HG03378 (cell line): Measurements from ENCODE around the gene UBAP1.
"Not testable (repeated sequence)": the region's sequence is repeated elsewhere in the genome, so short reads cannot be mapped to it uniquely, and the experiment has no call there.

ENCODE experiments used
- ATAC-seq: cut with Tn5 transposase; IDR thresholded peaks from one replicate; pipeline ENCODE4 v1.9.1; 2021; ENCODE audit warnings: mild to moderate bottlenecking, moderate library complexity; ENCODE audit not compliant: unreplicated experiment

Gene UBAP1

DNA sequence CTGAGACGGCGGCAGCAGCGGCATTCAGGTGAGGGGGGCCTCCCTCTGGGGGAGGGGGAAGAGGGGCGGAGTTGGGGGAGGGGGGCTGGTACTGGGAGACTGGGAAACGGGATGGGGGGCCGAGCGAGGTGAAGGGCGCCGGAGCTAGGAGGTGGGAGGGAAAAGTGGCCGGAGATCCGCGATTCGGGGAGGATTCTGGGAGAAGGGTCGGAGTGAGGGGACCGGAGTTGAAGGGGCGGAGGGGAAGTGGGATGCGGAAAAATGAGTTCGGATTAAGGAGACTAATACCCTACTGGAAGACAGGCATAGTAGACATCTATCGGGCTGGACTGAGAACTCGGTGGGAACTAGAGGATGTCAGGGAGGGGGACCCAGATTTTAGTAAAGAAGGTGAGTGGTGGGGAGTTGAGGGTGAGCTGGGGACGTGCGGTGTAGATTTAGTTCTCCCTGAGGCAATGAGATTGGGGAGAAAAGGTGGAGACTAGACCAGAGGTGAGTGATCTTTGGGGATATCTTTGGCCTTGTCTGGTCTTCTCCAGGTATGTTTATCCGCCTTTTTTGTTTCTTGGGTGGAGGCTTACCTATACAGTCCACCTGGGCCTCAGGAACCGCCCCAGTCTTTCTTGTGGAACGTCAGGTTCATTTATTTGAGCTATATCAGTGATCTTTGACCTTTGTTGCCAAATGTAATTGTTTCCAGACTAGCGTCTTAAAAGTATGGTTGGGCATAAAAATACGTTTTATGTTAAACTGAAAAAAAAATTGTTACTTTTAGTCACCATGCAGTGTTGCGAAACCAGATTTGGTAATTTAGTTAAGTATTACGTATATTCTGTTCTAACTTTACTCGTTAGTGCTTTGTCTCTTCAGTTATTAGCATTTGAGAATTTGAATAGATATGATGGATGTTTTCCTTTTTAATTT, 632 bp downstream of the UBAP1 start:
- ATAC-seq = no peak

DNA sequence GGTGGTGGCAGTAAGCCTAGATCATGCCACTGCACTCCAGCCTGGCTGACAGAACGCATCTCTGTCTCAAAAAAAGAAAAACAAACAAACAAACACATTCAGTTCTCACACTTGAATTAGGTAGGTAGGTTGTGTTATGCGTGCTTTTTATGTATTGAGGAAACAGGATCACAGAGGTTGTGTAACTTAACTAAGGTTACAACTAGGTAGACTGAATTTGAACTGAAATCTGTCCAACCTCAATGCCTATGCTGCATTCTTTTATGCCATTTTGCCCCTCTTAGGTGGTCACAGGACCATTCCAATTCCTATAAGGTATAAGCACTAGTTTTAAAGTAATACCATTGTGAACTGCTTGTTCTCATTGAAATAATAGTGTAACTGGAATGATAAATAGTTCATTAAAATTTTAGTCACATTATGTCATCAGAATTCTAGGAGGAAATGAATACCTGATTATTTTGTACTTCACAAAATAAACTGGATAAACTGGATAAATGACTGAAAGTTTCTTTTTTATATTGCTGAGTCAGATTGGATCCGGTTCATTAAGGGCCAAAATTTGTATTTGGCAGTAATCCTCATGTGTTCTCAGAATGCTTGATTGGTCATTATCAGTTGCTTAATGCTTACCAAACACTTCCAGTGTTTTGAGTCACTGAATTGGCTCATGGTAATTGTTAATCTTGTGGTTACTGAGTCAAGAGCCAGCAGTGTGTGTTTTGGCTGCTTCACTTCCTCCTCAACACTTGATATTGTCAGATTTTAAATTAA, 7.1 kb downstream of the UBAP1 start:
- peak; percentile 89 for ATAC-seq

DNA sequence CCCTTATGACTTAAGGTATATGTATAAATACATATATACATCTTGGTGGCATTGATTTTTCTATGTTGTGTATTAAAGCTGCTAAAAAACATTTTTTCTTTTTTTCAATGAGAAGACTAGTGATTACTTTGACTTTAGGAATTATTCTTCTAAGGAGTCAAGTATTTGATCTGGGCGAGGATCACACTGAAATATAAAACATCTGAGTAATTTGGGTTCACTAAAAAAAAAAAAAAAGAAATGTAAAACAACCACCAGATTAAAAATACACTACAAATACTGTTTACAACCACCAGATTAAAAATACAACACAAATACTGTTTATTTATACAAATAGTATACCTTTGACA, 9.0 kb downstream of the UBAP1 start:
- no peak for ATAC-seq

DNA sequence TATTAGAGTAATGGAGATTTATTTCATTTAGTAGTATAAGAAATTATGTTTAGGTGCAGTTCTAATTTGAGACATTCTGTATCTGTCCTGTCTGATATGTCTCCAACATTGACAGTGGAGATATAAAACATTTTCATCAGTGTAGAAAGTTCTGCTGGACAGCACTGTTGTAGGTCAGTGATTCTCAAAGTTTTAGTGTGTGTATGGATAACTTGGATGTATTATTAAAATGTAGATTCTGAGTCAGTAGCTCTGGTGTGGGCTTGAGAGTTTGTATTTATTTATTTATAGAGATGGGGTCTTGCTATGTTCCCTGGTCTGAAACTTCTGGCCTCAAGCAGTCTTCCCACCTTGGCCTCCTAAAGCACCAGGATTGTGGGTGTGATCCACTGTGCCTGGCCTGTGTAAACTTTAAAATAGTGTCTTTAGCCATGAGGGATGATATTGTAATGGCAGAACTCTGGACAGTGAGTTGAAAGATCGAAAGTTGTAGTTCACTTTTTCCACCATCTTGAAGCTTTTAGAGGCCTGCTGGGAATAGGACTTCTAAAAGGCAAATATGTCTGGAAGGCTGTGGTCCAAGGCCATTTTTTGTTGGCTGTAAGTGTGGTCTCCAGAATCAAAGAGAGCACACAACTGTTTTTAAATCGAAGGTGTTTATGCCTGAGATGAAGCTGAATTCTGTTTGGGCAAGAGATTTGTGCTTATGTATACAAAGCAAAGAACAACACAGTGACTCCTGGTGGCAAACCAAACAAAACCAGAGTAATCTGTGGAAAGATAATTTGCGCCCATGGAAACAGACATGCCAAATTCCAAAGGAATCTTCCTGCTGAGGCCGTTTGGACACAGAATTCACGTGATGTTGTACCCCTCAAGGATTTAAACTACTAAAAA, 12.4 kb downstream of the UBAP1 start:
- no peak for ATAC-seq

DNA sequence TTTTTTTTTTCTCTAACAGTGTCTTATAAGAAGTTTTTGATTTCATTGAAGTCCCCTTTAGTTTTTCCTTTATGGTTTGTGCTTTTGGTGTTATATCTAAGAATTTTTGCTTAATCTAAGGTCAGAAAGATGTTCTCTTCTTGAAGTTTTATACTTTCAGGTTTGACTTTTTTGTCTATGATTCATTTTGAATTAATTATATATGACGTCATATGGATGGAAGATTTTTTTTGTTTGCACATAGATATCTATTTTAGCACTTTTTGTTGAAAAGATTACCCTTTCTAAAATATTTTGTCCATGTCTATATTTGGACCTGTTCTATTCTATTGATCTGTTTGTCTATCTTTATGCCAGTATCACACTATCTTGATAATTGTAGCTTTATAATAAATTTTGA, 16.3 kb downstream of the UBAP1 start:
- ATAC-seq = no peak

DNA sequence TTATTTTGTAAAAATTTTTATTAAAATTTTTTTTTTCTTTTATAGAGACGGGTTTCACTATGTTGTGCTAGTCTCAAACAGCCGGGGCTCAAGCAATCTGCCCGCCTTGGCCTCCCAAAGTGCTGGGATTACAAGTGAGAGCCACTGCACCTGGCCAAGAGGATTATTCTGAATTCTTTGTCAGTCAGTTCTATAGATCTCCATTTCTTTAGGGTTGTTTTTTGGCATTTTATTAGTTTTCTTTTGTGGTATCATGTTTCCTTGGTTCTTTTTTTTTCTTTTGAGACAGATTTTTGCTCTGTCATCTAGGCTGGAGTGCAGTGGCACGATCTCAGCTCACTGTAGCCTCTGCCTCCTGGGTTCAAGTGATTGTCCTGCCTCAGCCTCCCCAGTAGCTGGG, 18.4 kb downstream of the UBAP1 start:
- ATAC-seq = not testable (repeated sequence)

DNA sequence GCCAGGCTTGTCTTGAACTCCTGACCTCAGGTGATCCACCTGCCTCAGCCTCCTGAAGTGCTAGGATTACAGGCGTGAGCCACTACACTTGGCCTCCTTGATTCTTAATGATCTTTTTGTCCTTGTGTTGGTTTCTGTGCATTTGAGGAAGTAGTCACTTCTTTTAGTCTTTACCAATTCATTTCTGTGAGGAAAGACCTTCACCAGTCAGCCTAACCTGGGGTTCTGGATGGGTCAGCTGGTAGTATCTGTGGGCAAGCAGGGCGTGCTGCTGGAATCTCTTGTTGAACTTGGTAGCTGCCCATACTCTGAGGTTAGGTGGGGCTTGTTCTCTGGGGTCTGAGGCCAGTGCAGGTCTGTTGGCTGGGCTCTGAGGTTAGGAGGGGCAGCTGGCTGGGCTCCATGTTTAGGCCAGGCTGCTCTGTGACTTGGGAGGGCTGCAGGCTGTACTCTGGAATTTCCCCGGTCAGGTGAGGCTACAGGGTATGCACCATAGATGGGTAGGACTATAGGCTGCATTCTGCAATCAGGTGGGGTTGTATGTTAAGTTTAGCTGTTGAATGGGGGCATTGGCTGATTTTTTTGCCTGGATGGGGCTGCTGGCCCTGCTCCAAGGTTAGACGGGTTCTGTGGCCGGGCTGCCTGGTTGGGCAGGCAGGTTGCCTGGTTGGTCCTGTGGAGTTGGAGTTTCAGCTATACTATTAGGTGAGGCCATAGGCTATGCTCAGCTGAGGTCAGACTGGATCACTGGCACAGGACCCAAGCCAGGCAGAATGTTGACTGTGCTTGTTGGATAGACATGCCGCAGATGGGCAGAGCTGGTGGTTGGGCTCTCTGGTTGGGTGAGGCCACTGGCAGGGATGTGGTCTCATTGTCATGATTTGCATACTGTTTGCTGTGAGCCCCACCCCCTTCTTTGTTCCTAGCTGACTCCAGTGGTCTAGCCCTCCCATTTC, 19.2 kb downstream of the UBAP1 start:
- ATAC-seq = no peak

DNA sequence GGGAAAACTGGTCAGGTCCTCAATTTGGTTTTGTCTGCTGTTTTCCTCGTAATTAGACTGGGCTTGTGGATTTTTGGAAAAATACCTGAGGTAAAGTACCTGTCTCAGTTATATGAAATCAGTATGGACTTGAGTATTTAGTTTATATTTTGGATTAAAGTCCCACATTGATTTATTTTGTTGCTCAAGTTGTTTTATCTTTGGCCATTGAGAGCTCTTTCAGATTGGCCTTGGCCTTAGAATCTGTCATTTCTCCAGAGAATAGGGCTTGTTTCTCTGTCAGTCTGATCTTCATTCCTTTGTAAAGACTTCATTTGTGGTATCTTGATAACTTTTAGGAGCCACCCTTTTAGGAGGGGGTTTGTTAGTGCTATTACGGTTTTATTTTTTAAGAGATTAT, 21.2 kb downstream of the UBAP1 start:
- no peak for ATAC-seq

DNA sequence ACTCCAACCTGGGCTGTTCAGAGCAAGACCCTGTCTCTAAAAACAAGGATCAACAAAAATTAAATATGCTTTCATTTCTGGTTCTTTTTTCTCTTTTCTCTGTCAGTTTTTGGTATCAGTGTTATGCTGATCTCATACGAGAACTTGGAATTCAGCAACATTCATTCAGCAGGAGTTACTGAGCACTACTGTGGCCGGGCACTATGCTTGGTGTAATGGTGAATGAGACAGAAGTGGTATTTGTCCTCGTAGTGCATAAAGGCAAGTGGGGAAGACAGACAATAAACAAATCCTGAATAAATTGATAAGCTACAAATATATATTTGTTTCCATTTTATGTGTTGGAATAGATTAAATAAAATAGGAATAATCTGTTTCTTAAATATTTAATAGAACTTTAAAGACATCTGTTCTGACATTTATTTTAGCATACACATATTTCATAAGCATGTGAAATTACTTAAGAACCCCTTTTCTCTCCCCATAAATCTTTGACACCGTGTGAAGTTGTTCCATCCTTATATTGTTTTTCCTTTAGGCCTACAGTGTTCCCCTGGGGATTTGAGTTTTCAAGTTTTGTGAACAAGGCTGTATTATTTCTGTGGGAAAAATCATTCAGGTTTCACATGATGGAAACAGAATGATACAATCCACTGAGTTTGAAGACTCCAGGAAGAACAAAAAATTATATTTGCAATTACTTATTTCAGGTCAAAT, 24.6 kb downstream of the UBAP1 start:
- no peak for ATAC-seq

DNA sequence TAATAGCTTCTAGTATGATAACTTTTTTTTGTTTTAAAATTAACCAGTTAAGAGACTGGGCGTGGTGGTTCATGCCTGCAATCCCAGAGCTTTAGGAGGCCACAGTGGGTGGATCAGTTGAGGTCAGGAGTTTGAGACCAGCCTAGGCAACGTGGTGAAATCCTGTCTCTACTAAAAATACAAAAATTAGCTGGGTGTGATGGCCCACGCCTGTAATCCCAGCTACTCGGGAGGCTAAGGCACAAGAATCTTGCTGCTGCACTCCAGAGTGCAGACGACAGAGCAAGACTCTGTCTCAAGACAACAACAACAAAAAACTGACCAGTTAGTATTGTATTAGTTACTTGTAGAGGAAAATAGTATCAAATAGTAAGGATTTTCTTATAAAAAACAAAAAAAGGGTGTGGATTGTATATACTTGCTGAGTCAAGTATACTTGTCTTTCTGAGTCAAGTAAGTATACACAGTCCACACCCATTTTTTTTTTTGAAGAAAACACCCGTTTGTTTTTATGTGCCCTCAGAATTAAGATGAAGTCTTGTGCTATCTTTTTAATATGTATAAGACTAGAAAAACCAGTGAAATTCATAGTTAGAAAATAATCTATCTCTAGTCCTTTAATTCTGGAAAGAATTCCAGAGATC, 25.3 kb downstream of the UBAP1 start:
- no peak for ATAC-seq

DNA sequence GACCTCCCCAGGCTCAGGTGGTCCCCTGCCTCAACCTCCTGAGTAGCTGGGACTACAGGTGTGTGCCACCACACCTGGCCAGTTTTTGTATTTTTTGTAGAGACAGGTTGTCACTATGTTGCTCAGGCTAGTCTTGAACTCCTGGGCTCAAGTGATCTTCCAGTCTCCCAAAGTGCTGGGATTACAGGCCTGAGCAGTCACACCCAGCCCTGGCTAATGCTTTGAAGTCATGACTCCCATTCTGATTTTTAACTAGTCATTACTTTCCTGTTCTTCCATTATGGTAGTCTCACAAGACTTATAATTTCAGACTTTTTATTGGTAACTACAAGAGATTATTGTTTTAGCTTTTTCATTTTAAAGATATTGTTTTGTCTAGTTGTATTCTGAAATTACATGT, 26.3 kb downstream of the UBAP1 start:
- no peak for ATAC-seq

DNA sequence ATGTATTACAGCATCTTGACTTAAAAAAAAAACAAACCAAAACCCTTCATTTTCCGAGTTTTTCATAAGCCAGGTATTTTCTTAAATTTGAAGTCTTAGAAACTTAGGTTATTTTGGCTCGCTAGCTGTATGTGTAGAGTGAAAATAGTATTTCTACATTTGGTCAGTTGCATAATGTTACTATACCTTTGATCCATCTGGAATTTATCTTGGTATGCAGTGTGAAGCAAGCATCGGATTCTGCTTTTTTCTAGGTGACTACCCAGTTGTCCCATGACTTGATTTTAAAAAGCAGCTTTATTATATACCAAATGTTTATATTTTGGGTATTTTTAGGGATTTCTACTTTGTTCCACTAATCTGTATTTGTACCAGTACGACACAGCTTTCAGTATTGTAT, 27.7 kb downstream of the UBAP1 start:
- ATAC-seq = no peak

DNA sequence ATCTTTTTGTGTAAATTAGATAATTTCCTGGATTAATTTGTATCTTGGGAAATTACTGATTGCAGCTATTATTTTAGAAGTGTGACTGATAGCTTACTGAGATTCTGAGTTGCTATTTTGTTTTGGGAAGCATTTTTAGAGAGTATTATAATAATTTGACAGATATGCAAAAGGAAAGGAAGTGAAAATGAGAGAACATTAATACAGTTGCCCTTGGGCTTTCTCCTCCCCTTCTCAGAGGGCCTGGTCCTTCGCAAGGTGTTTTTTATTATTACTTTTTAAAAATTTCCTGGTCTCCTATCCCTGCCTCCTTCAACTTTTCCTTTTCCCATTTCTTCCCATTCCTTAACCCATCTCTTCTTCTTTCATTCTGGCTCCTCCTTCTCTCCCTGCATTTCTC, 32.6 kb downstream of the UBAP1 start:
- no peak for ATAC-seq

DNA sequence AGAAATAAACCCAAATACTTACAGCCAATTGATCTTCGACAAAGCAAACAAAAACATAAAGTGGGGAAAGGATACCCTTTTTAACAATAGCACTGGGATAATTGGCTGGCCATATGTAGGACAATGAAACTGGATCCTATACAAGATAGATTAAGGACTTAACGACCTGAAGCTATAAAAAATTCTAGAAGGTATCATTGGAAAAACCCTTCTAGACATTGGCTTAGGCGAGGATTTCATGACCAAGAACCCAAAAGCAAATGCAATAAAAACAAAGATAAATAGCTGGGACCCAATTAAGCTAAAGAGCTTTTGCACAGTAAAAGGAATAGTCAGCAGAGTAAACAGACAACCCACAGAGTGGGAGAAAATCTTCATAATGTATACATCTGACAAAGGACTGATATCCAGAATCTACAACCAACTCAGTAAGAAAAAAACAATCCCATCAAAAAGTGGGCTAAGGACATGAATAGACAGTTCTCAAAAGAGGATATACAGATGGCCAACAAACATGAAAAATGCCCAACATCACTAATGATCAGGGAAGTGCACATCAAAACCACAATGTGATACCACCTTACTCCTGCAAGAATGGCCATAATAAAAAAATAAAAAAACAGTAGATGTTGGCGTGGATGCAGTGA, 35.6 kb downstream of the UBAP1 start:
- ATAC-seq = not testable (repeated sequence)

DNA sequence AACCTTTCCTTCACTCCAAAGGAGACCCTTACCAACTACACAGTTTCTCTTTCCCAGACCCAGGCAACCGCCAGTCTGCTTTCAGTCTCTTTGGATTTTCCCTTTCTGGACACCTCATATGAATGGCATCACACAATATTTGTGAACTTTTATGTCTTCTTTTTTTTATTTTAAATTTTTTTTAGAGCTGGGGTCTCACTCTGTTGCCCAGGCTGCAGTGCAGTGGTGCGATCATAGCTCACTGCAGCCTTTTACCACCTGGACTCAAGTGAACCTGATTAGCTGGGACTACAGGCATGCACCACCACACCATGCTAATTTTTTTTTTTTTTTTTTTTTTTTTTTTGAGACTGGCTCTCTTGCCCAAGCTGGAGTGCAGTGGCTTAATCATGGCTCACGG, 37.5 kb downstream of the UBAP1 start:
- ATAC-seq = no peak

DNA sequence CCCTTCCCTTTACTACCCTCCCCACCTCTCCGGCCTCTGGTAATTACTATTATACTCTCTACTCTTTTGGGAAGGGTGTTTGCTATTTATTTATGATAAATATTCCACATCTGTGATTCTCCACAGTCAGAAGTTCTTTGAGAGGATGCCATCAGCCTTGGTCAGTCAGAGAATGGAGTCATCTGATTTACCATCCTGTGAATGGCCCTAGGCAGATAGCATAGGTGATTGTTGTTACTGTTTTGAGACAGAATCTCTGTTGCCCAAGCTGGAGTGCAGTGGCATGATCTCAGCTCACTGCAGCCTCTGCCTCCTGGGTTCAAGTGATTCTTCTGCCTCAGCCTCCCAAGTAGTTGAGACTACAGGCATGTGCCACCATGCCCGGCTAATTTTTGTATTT, 38.2 kb downstream of the UBAP1 start:
- ATAC-seq = not testable (repeated sequence)

DNA sequence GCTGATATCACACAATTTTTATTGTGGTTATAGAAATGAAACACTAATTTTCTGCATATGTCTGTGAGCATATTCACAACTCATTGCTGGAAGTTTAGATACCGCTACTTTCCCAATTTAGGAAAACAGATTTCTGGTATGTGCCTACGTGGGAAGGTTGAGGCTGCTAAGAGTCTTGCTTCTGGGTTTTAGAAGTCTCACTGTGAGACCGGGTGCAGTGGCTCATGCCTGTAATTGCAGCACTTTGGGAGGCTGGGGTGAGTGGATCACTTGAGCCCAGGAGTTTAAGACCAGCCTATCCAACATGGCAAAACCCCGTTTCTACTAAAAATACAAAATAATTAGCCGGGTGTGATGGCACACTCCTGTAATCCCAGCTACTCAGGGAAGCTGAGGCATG, 39.6 kb downstream of the UBAP1 start:
- ATAC-seq = no peak

DNA sequence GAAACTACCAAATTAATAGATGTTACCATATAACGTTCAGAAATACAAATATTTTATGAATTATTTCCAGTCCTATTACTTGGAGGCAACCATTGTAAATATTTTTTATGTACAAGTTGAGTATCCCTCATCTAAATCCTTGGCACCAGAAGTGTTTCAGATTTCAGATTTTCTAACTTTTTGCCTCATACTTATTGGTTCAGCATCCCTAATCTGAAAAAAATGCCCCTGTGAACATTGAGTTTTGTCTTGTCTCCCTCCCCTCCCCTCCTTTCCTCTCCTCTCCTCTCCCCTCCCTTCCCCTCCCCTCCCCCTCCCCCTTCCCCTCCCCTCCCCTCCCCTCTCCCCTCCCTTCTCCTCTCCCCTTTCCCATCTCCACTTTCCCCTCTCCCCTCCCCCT, 40.6 kb downstream of the UBAP1 start:
- ATAC-seq = no peak
